ENCODE measurements around the gene STAMBP. TPM values are rescaled to one million over a fixed set of nuclear protein-coding genes. Genes with fewer than 3 reads are reported as not detected.

The STAMBP gene
- total and polyA plus RNA-seq, 2 of the 13 experiments (the other 11 are each of a cell fraction or from before 2014, with no cell fraction given): 49.6 to 53.2 TPM

DNA sequence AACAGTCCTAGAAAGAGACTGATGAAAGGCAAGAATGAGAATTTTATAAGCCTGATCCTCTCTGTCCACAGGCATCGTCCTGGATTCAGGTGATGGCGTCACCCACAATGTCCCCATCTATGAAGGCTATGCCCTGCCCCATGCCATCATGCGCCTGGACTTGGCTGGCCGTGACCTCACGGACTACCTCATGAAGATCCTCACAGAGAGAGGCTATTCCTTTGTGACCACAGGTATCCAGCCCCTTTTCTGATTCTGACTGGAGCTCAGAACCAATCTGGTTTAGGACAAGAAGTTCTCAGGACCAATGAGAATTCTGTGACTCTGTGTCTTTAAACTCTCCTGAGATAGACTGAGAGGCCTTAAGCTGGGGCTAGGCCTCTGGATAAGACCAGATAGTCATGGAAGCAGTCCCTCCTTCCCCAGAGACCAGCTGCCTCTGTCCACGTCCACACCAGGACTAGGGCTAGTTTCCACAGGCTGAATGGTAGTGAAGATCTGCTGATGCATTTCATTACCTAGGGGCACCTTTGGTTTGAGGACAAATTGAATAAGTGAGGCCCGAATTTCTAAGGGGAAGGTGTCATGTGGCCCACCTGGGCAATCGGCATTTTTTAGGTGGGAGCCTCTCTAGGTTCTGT is 84.8 kb downstream of the STAMBP start (continued):
- TF ChIP-seq ZNF740 (CRISPR knock-in tag; IDR thresholded peaks at IDR 0.05): no peak
- no peak for TF ChIP-seq PRPF4 (IDR thresholded peaks at IDR 0.05; ENCODE audit: low read depth, low read length, poor library complexity, severe bottlenecking)

GRCh38 chr2:73914667-73915066 is 85.9 kb downstream of the STAMBP start:
- H3K4me3 ChIP-seq (replicated peaks in 1 of 3; ENCODE audit: insufficient read depth in 1 of 3, low read depth in 2 of 3, low read length in 3 of 3): no peak overlapping the region
- in situ Hi-C loops (cut with HindIII; ENCODE audit: extremely low pct_ligation_motif_present, low pct_unique_long_range_greater_than_20kb) (no loop called here), intact Hi-C loops (cut with micrococcal nuclease; ENCODE audit: unreplicated experiment) (no loop called here)
- BruUV-seq (replicated peaks): no TSS peak
- no peak overlapping the region for H2AFZ ChIP-seq (ENCODE audit: low read length)
- ATAC-seq (no peak), FAIRE-seq (no peak), DNase-seq (ENCODE audit: low spot score) (no peak)
- no peaks in the 10 kb centered on the region for H4K20me1 ChIP-seq (ENCODE audit: insufficient read depth, low read length)
- TF ChIP-seq ZBTB38 (CRISPR knock-in tag; IDR thresholded peaks at IDR 0.05): no peak
- no peak for TF ChIP-seq AGO2 (optimal IDR thresholded peaks at IDR 0.05; ENCODE audit: low read depth, low read length)
- TF ChIP-seq HNF1B (CRISPR knock-in tag; IDR thresholded peaks at IDR 0.05): no peak
- TF ChIP-seq, protein P1, sequence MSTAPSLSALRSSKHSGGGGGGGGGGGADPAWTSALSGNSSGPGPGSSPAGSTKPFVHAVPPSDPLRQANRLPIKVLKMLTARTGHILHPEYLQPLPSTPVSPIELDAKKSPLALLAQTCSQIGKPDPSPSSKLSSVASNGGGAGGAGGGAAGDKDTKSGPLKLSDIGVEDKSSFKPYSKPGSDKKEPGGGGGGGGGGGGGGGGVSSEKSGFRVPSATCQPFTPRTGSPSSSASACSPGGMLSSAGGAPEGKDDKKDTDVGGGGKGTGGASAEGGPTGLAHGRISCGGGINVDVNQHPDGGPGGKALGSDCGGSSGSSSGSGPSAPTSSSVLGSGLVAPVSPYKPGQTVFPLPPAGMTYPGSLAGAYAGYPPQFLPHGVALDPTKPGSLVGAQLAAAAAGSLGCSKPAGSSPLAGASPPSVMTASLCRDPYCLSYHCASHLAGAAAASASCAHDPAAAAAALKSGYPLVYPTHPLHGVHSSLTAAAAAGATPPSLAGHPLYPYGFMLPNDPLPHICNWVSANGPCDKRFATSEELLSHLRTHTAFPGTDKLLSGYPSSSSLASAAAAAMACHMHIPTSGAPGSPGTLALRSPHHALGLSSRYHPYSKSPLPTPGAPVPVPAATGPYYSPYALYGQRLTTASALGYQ (CRISPR knock-in tag; IDR thresholded peaks at IDR 0.05): no peak
- TF ChIP-seq ZNF230 (CRISPR knock-in tag; IDR thresholded peaks at IDR 0.05): no peak
- TF ChIP-seq NPAS2 (CRISPR knock-in tag; IDR thresholded peaks at IDR 0.05; ENCODE audit: borderline replicate concordance): no peak
- no peak for TF ChIP-seq ZNF572 (CRISPR knock-in tag; IDR thresholded peaks at IDR 0.05)
- TF ChIP-seq SP4 (CRISPR knock-in tag; IDR thresholded peaks at IDR 0.05): no peak
- no peak for TF ChIP-seq ZNF280D (CRISPR knock-in tag; IDR thresholded peaks at IDR 0.05)
- no peak for TF ChIP-seq ZBTB8A (CRISPR knock-in tag; IDR thresholded peaks at IDR 0.05; ENCODE audit: borderline replicate concordance, low read depth)
- TF ChIP-seq NFIC (IDR thresholded peaks at IDR 0.05; ENCODE audit: low read length): no peak
- TF ChIP-seq NFE2L2 (IDR thresholded peaks at IDR 0.05; ENCODE audit: low read length): no peak
- TF ChIP-seq ZBTB21 (CRISPR knock-in tag; IDR thresholded peaks at IDR 0.05): no peak
- TF ChIP-seq ZNF367 (CRISPR knock-in tag; IDR thresholded peaks at IDR 0.05; ENCODE audit: borderline replicate concordance): no peak
- TF ChIP-seq ZNF24 (IDR thresholded peaks at IDR 0.05): no peak
- ChIA-PET CTCF (ENCODE audit: low intra/inter-chr PET ratio, low total read pairs) (no interaction called here), POLR2A (no interaction called here)
- WGBS (ENCODE audit: low lambda C conversion rate): 59% methylated on average over 4 of the region's 4 CpGs
- H3K36me3 ChIP-seq (replicated peaks in 1 of 2; ENCODE audit: control insufficient read depth in 1 of 2, insufficient read depth in 2 of 2, low read length in 2 of 2): no peaks in the 10 kb centered on the region
- H3K27ac ChIP-seq (ENCODE audit: extremely low read length, insufficient read depth, low read length): no peak overlapping the region
- peaks cover 2 to 8% of the 10 kb centered on the region in 2 experiments; a peak in 2 of 5 replicates for H3K27me3 ChIP-seq (ENCODE audit: control insufficient read depth in 1 of 2, insufficient read depth in 2 of 2, low read length in 2 of 2)
- H3K9ac ChIP-seq (ENCODE audit: insufficient read depth, low read depth, low read length): no peak overlapping the region
- no peaks in the 10 kb centered on the region for H3K79me2 ChIP-seq (ENCODE audit: insufficient read depth, low read length)
- no peaks in the 10 kb centered on the region for H3K9me3 ChIP-seq (ENCODE audit: low read length)
- no peaks in the 10 kb centered on the region for H3K4me1 ChIP-seq (ENCODE audit: insufficient read depth, low read length)
- H3K4me2 ChIP-seq (ENCODE audit: low read depth, low read length): no peak overlapping the region
